Measurements from ENCODE around the gene ZNF791.

The ZNF791 gene

GRCh38 chr19:12647047-12647446, 36.3 kb downstream of the ZNF791 start:
- H3K79me2 ChIP-seq (ENCODE audit: insufficient read depth, low read length), result no peaks in the 10 kb centered on the region
- H3K9me3 ChIP-seq (ENCODE audit: insufficient read depth, low read length), result no peaks in the 10 kb centered on the region
- H3K27me3 ChIP-seq (ENCODE audit: low read length), result no peaks in the 10 kb centered on the region
- H2AFZ ChIP-seq (ENCODE audit: low read depth, low read length, severe bottlenecking), result no peak overlapping the region
- no peak overlapping the region for H3K9ac ChIP-seq (ENCODE audit: low read length)
- H3K9me2 ChIP-seq (replicated peaks; ENCODE audit: insufficient read depth, low read length), result no peaks in the 10 kb centered on the region
- no peak overlapping the region for H3K4me3 ChIP-seq (ENCODE audit: insufficient read depth, low read length, poor library complexity, severe bottlenecking)
- H3K36me3 ChIP-seq (ENCODE audit: low read length), result no peaks in the 10 kb centered on the region
- H3K4me2 ChIP-seq (ENCODE audit: low read depth, low read length, poor library complexity, severe bottlenecking), result no peak overlapping the region
- H3K27ac ChIP-seq (ENCODE audit: low read depth, low read length), result no peak overlapping the region
- no peaks in the 10 kb centered on the region for H4K20me1 ChIP-seq (ENCODE audit: low read depth, low read length)
- H3F3A ChIP-seq (ENCODE audit: insufficient read depth), result no peaks in the 10 kb centered on the region
- TF ChIP-seq CTCF (IDR thresholded peaks at IDR 0.05; ENCODE audit: insufficient read depth, low read length, poor library complexity, severe bottlenecking) (no peak), EZH2phosphoT487 (conservative IDR thresholded peaks at IDR 0.05; ENCODE audit: low read length) (no peak)

DNA sequence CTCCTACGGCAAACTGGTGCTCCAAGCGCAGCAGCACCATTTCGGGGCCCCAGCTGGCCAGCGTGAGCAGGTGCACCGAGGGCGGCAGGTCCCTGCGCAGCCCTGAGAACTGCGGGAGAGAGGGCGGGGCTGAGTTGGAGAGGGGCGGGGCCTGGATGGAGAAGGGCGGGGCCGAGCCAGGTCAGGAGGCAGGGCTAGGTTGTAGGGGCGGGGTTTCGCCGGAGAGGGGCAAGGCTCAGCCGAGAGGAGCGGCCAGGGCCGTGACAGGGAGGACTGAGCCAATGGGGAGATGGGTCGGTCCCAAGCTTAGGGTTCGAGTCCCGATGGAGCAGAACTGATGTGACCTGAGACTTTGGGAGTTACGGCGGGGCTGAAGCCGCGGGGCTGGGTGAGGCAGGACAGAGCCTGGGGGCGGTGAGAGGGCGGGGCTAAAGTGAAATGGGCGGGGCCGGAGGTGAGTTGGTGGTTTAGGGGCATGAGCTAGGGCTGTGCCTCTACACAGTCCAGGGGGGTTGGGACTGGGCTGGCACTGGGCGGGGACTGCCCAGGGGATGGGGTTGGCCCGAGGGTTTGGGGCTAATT, 36.9 kb downstream of the ZNF791 start:
- Histone ChIP-seq H3K9me3 (ENCODE audit: insufficient read depth, low read length) (no peaks in the 10 kb centered on the region), H3K4me2 (ENCODE audit: low read depth, low read length, poor library complexity, severe bottlenecking) (no peak overlapping the region)
- TF ChIP-seq EZH2phosphoT487 (conservative IDR thresholded peaks at IDR 0.05; ENCODE audit: low read length), result no peak
- no peak for TF ChIP-seq CTCF (IDR thresholded peaks at IDR 0.05; ENCODE audit: insufficient read depth, low read length, poor library complexity, severe bottlenecking)

DNA sequence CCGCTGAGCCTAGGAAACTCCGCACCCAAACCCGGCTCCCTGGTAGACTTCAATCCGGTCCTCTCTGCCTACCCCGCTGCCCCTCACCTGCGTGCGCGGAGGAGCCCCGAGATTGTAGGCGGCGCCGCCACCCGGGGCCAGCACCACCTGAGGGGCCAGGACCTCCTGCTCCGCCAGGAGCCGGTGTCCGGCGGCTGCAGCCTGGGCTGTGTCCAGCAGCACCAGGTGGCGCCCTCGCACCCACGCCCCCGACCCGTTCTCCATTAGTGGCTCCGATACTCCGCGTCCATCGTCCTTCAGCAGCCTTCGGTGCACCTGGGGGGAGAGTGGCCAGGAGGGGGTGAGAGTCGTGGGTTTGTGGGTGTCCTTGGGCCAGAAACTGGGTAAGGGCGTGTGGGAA, 37.4 kb downstream of the ZNF791 start:
- Histone ChIP-seq H2AFZ (ENCODE audit: low read depth, low read length, severe bottlenecking) (no peak overlapping the region), H3K9me3 (ENCODE audit: insufficient read depth, low read length) (no peaks in the 10 kb centered on the region), H3K79me2 (ENCODE audit: insufficient read depth, low read length) (no peaks in the 10 kb centered on the region), H3K27ac (ENCODE audit: low read depth, low read length) (no peak overlapping the region), H3K4me2 (ENCODE audit: low read depth, low read length, poor library complexity, severe bottlenecking) (no peak overlapping the region), H3K4me3 (ENCODE audit: insufficient read depth, low read length, poor library complexity, severe bottlenecking) (no peak overlapping the region), H3K9me2 (replicated peaks; ENCODE audit: insufficient read depth, low read length) (no peaks in the 10 kb centered on the region), H3F3A (ENCODE audit: insufficient read depth) (no peaks in the 10 kb centered on the region), H4K20me1 (ENCODE audit: low read depth, low read length) (no peaks in the 10 kb centered on the region), H3K9ac (ENCODE audit: low read length) (no peak overlapping the region), H3K27me3 (ENCODE audit: low read length) (no peaks in the 10 kb centered on the region), H3K36me3 (ENCODE audit: low read length) (no peaks in the 10 kb centered on the region)
- TF ChIP-seq EZH2phosphoT487 (conservative IDR thresholded peaks at IDR 0.05; ENCODE audit: low read length), result no peak
- no peak for TF ChIP-seq CTCF (IDR thresholded peaks at IDR 0.05; ENCODE audit: insufficient read depth, low read length, poor library complexity, severe bottlenecking)

More for the DNA sequence above, 36.9 kb downstream of the ZNF791 start:
- no peaks in the 10 kb centered on the region for H3K9me2 ChIP-seq (replicated peaks; ENCODE audit: insufficient read depth, low read length)
- H3F3A ChIP-seq (ENCODE audit: insufficient read depth), result no peaks in the 10 kb centered on the region
- H3K36me3 ChIP-seq (ENCODE audit: low read length), result no peaks in the 10 kb centered on the region
- no peak overlapping the region for H3K9ac ChIP-seq (ENCODE audit: low read length)
- H3K79me2 ChIP-seq (ENCODE audit: insufficient read depth, low read length), result no peaks in the 10 kb centered on the region
- no peaks in the 10 kb centered on the region for H3K27me3 ChIP-seq (ENCODE audit: low read length)
- H3K4me3 ChIP-seq (ENCODE audit: insufficient read depth, low read length, poor library complexity, severe bottlenecking), result no peak overlapping the region
- H3K27ac ChIP-seq (ENCODE audit: low read depth, low read length), result no peak overlapping the region
- H2AFZ ChIP-seq (ENCODE audit: low read depth, low read length, severe bottlenecking), result no peak overlapping the region
- H4K20me1 ChIP-seq (ENCODE audit: low read depth, low read length), result no peaks in the 10 kb centered on the region

All from SU-DHL-6 (cell line).